Measurements from ENCODE around the gene EXOC3L4. TPM values are rescaled to one million over a fixed set of nuclear protein-coding genes. Genes with fewer than 3 reads are reported as not detected.

EXOC3L4 gene
- total RNA-seq, 2 donors from 2014 or later = 0.66 to 1.8 TPM

- TF ChIP-seq POLR2A (IDR thresholded peaks at IDR 0.05) (no peak), CTCF (IDR thresholded peaks at IDR 0.05) (no peak)
- no peaks in the 10 kb centered on the region for H3K9me3 ChIP-seq
- no peaks in the 10 kb centered on the region for H3K4me1 ChIP-seq
- intact Hi-C loops (cut with DNase I) = no loop called here
- DNase-seq = no peak
- H3K27ac ChIP-seq = no peak overlapping the region
- no peak for ATAC-seq
- H3K27me3 ChIP-seq = no peaks in the 10 kb centered on the region
- no peaks in the 10 kb centered on the region for H3K36me3 ChIP-seq (replicated peaks in 1 of 2; ENCODE audit: insufficient read depth in 1 of 2, low read depth in 2 of 2)
- 88 to 91% methylated on average over 12 of the region's 12 CpGs for WGBS, 2 donors
- no peak overlapping the region for H3K4me3 ChIP-seq
Measured at GRCh38 chr14:103064978-103065377, 29.5 kb upstream of the EXOC3L4 start.

- Histone ChIP-seq H3K36me3 (replicated peaks in 1 of 2; ENCODE audit: insufficient read depth in 1 of 2, low read depth in 2 of 2) (no peaks in the 10 kb centered on the region), H3K27ac (no peak overlapping the region), H3K9me3 (no peaks in the 10 kb centered on the region), H3K4me1 (no peaks in the 10 kb centered on the region), H3K27me3 (no peaks in the 10 kb centered on the region), H3K4me3 (no peak overlapping the region)
- ATAC-seq (no peak), DNase-seq (no peak)
- intact Hi-C loops (cut with DNase I) = no loop called here
- 74 to 84% methylated on average over 7 of the region's 7 CpGs for WGBS, 2 donors
- TF ChIP-seq POLR2A (IDR thresholded peaks at IDR 0.05) = no peak
- no peak for TF ChIP-seq CTCF (IDR thresholded peaks at IDR 0.05)
Measured at GRCh38 chr14:103065861-103066260, 28.7 kb upstream of the EXOC3L4 start.

- Histone ChIP-seq H3K27me3 (no peaks in the 10 kb centered on the region), H3K4me3 (no peak overlapping the region), H3K36me3 (replicated peaks in 1 of 2; ENCODE audit: insufficient read depth in 1 of 2, low read depth in 2 of 2) (no peaks in the 10 kb centered on the region), H3K4me1 (no peaks in the 10 kb centered on the region), H3K27ac (no peak overlapping the region), H3K9me3 (no peaks in the 10 kb centered on the region)
- TF ChIP-seq POLR2A (IDR thresholded peaks at IDR 0.05) = no peak
- 46 to 59% methylated on average over 7 to 9 of the region's 9 CpGs for WGBS, 2 donors
- DNase-seq (peak in 3 of 4 donors; percentile 37 to 45 (median 44)), ATAC-seq (peak; percentile 65)
- intact Hi-C loops (cut with DNase I) = no loop called here
Measured at GRCh38 chr14:103066399-103066798, 28.1 kb upstream of the EXOC3L4 start.

GRCh38 chr14:103067231-103067954, 27.1 kb upstream of the EXOC3L4 start:
- intact Hi-C loops (cut with DNase I) = no loop called here
- Histone ChIP-seq H3K4me1 (peaks cover under 1% of the 10 kb centered on the region), H3K27me3 (no peaks in the 10 kb centered on the region), H3K4me3 (no peak overlapping the region), H3K27ac (no peak overlapping the region), H3K9me3 (no peaks in the 10 kb centered on the region), H3K36me3 (replicated peaks in 1 of 2; ENCODE audit: insufficient read depth in 1 of 2, low read depth in 2 of 2) (no peaks in the 10 kb centered on the region)
- TF ChIP-seq CTCF (IDR thresholded peaks at IDR 0.05) (no peak), POLR2A (IDR thresholded peaks at IDR 0.05) (no peak)
- ATAC-seq = no peak
- DNase-seq = no peak
- 55 to 64% methylated on average over 8 of the region's 8 CpGs for WGBS, 2 donors

- Histone ChIP-seq H3K27ac (no peak overlapping the region), H3K4me3 (no peak overlapping the region), H3K27me3 (no peaks in the 10 kb centered on the region), H3K9me3 (no peaks in the 10 kb centered on the region), H3K36me3 (replicated peaks in 1 of 2; ENCODE audit: insufficient read depth in 1 of 2, low read depth in 2 of 2) (no peaks in the 10 kb centered on the region), H3K4me1 (peaks cover 12% of the 10 kb centered on the region)
- intact Hi-C loops (cut with DNase I) = no loop called here
- TF ChIP-seq CTCF (IDR thresholded peaks at IDR 0.05) (no peak), POLR2A (IDR thresholded peaks at IDR 0.05) (no peak)
- no peak for DNase-seq
- no peak for ATAC-seq
- WGBS, 2 donors = 65 to 72% methylated on average over 18 to 20 of the region's 22 CpGs
Measured at GRCh38 chr14:103068351-103069073, 26.0 kb upstream of the EXOC3L4 start.

Measured in body of pancreas (tissue), 4 donors.